GM19035 (cell line): ENCODE measurements around the gene FGD5.
A peak's percentile ranks its signal among the peaks of the same experiment; 100 is the strongest.
"Not testable (repeated sequence)": the region's sequence is repeated elsewhere in the genome, so short reads cannot be mapped to it uniquely, and the experiment has no call there.

ENCODE experiments used
- ATAC-seq: cut with Tn5 transposase; IDR thresholded peaks from one replicate; pipeline ENCODE4 v1.9.1; 2021; ENCODE audit not compliant: unreplicated experiment

FGD5 gene

DNA sequence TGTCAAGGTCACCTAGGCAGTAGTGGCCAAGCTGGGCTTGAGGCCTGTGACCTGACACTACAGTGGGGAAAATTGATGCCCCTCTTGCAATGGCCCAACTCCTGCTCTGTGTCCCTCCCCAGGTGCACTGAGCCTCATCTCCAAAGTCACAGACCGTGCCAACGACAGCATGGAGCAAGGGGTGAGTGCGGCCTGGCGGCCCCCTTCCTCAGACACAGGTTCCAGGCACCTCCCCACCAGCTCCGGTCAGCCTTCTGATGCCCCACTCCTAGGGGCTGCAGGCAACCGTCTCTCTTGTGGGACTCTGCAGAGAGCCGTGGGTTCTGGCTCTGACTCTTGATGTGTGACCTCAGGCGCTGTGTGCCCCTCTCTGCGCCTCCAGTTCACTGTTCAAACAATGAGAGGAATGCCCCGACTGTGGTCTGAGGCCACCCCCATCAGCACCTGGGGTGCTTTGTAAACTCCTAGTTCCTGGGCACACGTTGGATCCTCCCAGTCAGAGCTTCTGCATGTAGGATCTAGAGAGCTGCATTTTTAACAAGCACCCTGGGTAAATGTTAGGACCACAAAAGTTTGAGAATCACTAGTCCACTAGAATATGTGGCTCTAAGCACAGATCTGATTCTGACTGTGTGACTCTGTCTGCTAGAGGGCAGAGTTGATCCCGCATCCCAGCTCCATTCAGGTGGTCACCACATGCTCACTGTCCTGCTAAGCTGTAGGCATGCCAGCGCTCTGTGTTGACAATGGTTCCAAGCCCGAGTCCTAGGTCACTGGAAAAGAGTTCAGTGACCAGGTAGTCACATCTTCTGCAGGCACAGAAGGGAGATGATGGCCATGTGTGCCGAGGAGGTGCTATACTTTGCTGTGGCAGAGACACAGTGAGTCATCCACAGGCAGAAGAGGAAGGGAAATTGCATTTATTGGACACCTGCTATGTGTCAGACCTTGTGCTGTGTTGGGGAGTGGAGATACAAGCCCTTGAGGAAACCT, 82.4 kb downstream of the FGD5 start:
- no peak for ATAC-seq

DNA sequence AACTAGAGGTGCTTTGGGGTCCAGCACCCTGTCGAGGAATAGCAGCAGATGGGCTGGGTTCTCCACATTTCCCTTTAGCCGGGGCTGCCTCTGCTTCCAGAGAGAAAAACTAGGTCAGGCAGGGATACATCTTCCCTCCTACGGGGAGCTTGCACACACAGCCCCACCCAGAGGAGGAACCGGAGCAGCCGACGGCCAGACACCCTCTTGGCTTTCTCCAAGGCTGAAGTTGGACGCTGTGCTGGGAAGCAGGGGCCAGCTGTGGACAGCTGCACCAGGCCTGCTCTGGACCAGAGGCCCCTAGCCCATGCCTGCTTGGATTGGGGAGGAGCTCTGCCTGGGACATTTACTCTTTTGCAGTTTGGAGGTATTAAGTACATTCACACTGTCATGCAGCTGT, 84.0 kb downstream of the FGD5 start:
- ATAC-seq, result no peak

DNA sequence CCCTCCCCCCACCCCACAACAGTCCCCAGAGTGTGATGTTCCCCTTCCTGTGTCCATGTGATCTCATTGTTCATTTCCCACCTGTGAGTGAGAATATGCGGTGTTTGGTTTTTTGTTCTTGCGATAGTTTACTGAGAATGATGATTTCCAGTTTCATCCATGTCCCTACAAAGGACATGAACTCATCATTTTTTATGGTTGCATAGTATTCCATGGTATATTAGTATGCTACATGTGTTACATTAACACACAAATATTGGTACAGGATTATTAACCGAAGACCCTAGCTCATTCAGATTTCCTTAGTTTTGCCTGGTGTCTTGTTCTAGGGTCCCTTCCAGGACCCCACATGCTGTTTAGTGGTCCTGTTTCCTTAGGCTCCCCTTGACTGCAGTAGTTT, 84.7 kb downstream of the FGD5 start:
- not testable (repeated sequence) for ATAC-seq

GRCh38 chr3:14905055-14905657, 86.4 kb downstream of the FGD5 start:
- no peak for ATAC-seq

- ATAC-seq, result no peak
These were observed 87.7 kb downstream of the FGD5 start for GRCh38 chr3:14906355-14906971.

DNA sequence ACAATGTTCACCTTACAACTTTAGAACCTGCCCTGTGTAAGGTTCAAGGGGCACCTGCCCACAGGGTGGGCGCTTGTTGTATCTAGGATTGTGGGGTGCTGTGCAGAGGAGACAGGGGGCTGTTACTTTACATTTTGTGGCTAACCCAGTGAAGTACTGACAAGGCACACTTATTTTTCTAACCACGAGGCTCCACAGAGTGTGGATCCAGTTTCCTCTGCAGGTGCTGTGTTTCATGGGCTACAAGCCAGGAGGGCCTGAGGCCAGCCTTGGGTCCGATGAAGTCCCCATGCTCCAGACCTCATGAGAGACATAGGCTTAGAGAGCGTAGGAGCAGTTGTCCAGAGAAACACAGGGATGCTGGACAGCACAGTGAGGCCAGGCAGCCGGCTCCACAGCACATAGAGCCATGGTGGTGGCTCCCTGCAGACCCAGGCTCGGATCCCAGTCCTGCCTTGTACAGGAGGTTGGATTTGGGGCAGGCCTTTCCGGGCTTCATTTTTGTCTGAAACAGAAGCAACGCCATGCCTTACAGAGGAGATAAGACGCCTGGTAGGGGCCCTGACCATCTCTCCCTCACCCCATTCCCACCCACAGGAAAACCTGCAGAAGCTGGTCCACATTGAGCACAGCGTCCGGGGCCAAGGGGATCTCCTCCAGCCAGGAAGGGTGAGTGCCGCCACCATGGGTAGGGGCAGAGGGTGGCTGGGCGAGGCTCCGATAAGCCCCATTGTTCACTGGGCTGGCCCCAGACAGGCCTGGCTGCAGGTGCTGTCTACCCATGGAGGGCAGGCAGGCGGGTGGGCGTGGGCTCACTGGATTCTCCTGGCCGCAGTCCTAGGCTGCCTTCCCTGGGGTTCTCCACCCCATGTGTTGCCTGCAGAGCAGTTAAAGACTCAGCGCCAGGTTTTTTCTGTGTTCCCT, 88.5 kb downstream of the FGD5 start:
- ATAC-seq, result no peak

- no peak for ATAC-seq
These were observed 90.5 kb downstream of the FGD5 start for GRCh38 chr3:14909250-14909649.

DNA sequence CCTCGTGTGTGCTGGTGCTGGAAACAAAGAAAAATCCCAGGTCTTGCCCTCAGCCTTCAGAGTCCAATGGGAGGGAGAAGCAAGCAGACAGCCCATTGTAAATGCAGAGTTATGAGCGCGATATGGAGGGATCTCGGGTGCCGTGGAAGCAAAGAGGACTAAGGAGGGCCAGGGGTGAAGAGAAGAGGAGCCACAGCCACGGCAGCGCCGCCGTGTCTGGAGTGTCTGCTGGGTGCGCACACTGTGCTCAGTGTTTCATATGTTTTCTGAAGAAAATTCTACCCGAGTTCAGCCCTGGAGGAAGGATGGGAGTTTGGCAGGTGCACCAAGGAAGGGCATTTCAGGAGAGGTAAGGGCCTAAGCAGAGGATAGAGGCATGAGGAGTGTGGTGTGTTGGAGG, 92.9 kb downstream of the FGD5 start:
- no peak for ATAC-seq

DNA sequence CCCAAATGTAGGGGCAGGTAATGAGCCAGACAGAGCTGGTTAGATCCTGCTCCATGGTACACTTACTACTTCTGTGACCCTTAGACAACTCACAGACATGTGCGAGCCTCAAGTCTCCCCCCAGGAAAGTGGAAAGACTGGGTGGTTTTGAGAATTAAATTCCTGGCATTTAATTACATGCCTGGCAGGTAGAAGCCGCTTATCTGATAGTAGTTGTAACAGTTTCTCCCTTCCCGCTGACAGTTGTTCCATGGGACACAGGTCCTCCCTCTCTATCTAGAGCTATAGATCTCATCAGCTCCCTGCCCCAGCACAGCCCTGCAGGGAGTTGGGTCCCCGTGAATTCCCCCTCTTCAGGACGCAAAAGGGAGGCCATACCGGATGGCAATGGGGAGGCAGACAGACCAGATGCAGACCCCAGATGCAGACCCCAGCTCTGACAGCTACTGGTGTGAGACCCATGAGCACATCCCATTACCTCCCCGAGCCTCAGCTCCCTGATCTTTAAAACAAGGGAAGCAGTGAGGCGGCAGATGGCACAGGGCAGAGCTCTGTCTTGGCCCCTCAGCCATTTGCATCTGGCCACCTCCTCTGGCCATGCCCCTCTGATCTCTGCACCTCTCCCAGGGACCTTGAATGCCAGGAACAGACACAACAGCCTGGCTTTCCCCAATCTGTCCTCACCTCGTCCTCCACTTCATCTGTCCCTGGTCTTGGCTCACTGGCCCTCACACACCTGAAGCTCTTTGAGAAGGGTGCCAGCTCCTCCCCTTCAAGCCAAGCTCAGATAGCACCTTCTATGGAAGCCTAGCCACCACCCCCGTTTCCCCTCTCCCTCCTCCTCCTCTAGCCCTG, 94.5 kb downstream of the FGD5 start:
- ATAC-seq, result no peak

DNA sequence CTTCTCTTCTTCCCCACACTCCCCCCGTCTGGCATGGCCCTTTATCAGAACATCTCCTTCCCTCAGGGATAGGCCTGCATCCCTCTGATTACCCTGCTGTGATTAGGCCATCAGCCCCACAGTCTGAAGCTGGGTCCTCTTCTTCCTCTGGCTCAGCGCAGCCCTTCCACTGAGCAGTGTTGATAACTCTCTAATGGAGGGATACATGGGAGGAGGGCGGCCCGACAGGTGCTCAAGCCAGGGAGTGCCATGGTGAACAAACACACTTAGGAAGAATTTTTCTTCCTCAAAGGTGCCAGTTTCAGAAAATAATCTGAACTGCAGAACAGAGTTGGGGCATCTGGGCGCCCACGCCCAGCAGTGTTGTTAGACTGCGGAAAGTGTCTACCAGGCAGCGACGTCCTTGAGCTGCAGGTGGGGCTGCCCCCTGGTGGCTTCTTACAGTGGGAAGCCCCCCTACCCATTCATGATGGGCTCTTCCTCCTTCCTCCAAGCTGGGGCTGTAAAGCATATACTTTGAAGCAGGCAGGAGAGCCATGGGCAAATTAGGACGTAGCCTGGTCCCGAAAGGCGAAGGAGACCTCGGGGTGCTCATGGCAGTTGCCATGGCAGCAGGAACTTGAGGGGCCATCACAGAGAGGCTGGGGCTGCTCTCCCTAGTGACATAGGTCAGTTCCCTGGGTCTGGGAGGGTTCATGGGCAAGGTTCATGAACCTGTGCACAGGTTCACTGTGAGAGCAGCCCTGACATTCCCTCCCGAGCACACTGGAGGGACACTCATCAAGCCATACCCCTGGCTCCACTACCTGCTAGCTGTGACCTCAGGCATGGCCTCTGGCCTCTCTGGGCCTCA, 95.4 kb downstream of the FGD5 start:
- ATAC-seq, result no peak

DNA sequence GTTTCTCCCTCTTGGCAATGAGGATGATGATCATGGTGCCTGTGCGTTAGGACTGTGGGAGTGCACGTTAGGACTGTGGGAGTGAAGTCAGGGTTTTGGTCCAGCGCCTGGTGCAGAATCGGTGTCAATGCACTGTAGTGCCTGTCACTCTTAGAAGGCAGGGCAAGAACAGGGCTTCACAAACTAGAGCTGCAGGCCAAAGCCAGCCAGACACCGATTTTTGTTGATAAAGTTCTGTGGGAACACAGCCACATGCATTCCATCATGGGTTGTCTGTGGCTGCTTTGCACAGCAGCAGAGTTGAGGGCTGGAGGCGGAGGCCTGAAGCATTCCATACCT, 96.0 kb downstream of the FGD5 start:
- no peak for ATAC-seq

DNA sequence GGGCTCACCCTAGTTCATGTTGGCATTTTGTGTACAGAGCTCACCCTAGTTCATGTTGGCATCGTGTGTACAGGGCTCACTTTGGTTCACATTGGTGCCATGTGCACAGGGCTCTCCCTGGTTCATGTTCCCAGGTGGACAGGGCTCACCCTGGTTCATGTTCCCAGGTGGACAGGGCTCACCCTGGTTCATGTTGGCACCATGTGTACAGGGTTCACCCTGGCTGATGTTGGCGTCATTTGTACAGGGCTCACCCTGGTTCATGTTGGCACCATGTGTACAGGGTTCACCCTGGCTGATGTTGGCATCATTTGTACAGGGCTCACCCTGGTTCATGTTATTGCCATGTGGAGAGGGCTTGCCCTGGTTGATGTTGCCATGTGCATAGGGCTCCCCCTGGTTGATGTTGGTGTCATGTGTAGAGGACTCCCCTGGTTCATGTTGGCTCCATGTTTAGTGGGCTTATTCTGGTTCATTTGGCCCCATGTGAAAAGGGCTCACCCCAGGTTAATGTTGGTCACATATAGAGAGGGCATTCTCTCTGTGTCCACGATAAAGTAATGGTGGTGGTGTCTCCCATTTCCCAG, 97.0 kb downstream of the FGD5 start:
- no peak for ATAC-seq

DNA sequence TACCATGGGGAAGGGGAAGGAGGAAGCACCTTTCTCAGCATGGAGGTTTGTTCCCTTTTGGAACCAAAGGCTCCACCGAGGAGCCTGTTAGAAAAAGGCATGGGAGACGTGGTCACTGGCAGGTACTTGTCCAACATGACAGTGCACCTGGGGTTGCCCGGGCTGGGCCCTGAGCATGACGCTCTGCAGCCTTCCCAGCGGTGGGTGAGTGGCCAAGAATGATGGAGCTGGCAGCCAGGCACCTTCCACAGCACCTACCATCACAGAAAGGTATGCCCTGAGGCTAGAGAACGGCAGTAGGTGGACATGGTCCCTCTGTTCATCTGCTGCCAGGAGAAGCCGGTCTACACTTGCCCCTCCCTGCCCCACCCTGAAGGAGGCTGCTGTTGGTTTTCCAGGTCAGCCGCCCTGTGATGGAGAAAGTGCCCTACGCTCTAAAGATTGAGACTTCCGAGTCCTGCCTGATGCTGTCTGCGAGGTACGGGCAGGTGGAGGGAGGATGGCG, 99.6 kb downstream of the FGD5 start:
- no peak for ATAC-seq

- ATAC-seq, result no peak
These were observed 101.8 kb downstream of the FGD5 start for GRCh38 chr3:14920536-14920935.

GRCh38 chr3:14921034-14921616, 102.4 kb downstream of the FGD5 start:
- peak; percentile 77 for ATAC-seq

GRCh38 chr3:14921811-14922705, 103.3 kb downstream of the FGD5 start:
- no peak for ATAC-seq

- no peak for ATAC-seq
These were observed 104.1 kb downstream of the FGD5 start for GRCh38 chr3:14922863-14923262.
